AG09319 (cell line): ENCODE results near the gene ALDH4A1.

Source experiments
- DNase-seq: peaks from one replicate; pipeline ENCODE4 v3.0.0-alpha.2; 2010; ENCODE audit warnings: low read depth; ENCODE audit errors: extremely low read depth
- TF ChIP-seq, protein P1 (sequence below): IDR thresholded peaks from 2 replicates; pipeline ENCODE4 v1.5.1; 2011; ENCODE audit warnings: low read depth, mild to moderate bottlenecking, inconsistent platforms, low read length, moderate library complexity

Gene ALDH4A1

GRCh38 chr1:18943162-18943561 is 40.8 kb upstream of the ALDH4A1 start:
- TF ChIP-seq, protein P1, sequence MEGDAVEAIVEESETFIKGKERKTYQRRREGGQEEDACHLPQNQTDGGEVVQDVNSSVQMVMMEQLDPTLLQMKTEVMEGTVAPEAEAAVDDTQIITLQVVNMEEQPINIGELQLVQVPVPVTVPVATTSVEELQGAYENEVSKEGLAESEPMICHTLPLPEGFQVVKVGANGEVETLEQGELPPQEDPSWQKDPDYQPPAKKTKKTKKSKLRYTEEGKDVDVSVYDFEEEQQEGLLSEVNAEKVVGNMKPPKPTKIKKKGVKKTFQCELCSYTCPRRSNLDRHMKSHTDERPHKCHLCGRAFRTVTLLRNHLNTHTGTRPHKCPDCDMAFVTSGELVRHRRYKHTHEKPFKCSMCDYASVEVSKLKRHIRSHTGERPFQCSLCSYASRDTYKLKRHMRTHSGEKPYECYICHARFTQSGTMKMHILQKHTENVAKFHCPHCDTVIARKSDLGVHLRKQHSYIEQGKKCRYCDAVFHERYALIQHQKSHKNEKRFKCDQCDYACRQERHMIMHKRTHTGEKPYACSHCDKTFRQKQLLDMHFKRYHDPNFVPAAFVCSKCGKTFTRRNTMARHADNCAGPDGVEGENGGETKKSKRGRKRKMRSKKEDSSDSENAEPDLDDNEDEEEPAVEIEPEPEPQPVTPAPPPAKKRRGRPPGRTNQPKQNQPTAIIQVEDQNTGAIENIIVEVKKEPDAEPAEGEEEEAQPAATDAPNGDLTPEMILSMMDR, result no peak
- DNase-seq, result no peak

GRCh38 chr1:18942340-18942739 is 40.0 kb upstream of the ALDH4A1 start:
- no peak for DNase-seq
- TF ChIP-seq, protein P1, result no peak

GRCh38 chr1:18941221-18942141 is 39.1 kb upstream of the ALDH4A1 start:
- TF ChIP-seq, protein P1, result no peak
- DNase-seq, result no peak

GRCh38 chr1:18940303-18941020 is 38.1 kb upstream of the ALDH4A1 start:
- no peak for DNase-seq
- TF ChIP-seq, protein P1, result no peak

DNA sequence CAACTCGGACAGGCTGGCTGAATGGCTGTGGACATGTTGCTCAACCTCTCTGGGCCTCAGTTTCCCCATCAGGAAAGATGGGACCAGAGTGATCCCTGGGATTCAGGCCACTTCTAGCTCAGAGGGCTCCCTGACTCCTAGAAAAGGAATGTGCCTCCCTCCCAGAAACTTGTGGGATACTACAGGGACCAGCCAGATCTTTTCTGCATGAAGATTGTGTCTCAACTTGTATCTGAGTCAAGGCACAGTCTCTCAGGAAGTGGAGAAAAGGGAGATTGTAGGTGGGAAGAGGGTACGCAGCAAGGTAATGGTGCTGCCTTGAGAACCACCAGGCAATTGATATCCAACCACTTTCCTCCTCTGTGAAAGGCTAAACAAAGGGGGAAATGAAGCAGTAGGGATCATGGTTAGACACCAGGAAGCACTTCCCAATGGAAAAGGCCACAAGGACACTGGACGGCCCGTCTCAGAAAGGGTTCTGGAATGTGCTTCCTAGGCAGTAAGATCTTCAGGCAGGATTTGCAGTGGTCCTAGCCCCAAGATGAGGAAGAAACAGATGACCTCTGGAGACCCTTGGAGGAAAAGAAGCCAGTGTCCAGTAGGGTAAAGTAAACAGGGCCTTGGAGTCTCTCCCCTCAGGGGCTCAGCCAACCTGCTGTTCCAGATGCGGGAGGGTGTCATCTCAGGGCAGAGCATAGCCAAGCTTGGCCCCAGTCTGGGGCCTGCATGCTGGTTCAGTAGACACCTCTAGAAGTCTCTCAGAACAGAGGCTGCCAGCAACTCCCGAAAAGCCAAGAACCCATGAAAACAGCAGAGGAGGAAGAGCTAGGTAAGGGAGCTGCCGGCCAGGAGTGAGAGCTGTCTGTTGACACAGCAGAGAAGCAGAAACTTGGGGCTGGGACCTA is 37.3 kb upstream of the ALDH4A1 start:
- no peak for DNase-seq

GRCh38 chr1:18938707-18939070 is 36.3 kb upstream of the ALDH4A1 start:
- no peak for DNase-seq
- TF ChIP-seq, protein P1, result no peak

More for the DNA sequence above, 37.3 kb upstream of the ALDH4A1 start:
- TF ChIP-seq, protein P1, result no peak
